ENCODE data around the gene CALHM5. TPM values are rescaled to one million over a fixed set of nuclear protein-coding genes. Genes with fewer than 3 reads are reported as not detected.

CALHM5 gene
- total RNA-seq, 3 donors from 2014 or later = 0.73 to 2.4 (median 1.6) TPM

GRCh38 chr6:116476002-116476678 lies 35.3 kb upstream of the CALHM5 start:
- intact Hi-C loops (cut with DNase I; ENCODE audit: low total_unique reads) = no loop called here
- no peak overlapping the region for H3K27ac ChIP-seq
- no peaks in the 10 kb centered on the region for H3K4me1 ChIP-seq
- H3K9me3 ChIP-seq = no peaks in the 10 kb centered on the region
- no peak for DNase-seq (ENCODE audit: low spot score in 2 of 2)
- H3K27me3 ChIP-seq = no peaks in the 10 kb centered on the region
- H3K36me3 ChIP-seq = no peaks in the 10 kb centered on the region
- no peak for TF ChIP-seq POLR2A (IDR thresholded peaks at IDR 0.05)
- TF ChIP-seq CTCF (IDR thresholded peaks at IDR 0.05) = no peak
- no peak for TF ChIP-seq POLR2AphosphoS5 (IDR thresholded peaks at IDR 0.05)
- H3K4me3 ChIP-seq = no peak overlapping the region

- no peaks in the 10 kb centered on the region for H3K4me1 ChIP-seq
- no peaks in the 10 kb centered on the region for H3K9me3 ChIP-seq
- H3K36me3 ChIP-seq = no peaks in the 10 kb centered on the region
- H3K4me3 ChIP-seq = no peak overlapping the region
- no peak for DNase-seq (ENCODE audit: low spot score in 2 of 2)
- TF ChIP-seq POLR2AphosphoS5 (IDR thresholded peaks at IDR 0.05) (no peak), POLR2A (IDR thresholded peaks at IDR 0.05) (no peak), CTCF (IDR thresholded peaks at IDR 0.05) (no peak)
- intact Hi-C loops (cut with DNase I; ENCODE audit: low total_unique reads) = no loop called here
- H3K27me3 ChIP-seq = no peaks in the 10 kb centered on the region
- H3K27ac ChIP-seq = no peak overlapping the region
Observed at GRCh38 chr6:116482780-116483179, 28.7 kb upstream of the CALHM5 start.

- H3K27ac ChIP-seq = no peak overlapping the region
- no peaks in the 10 kb centered on the region for H3K27me3 ChIP-seq
- no peak for DNase-seq (ENCODE audit: low spot score in 2 of 2)
- intact Hi-C loops (cut with DNase I; ENCODE audit: low total_unique reads) = no loop called here
- no peaks in the 10 kb centered on the region for H3K4me1 ChIP-seq
- H3K9me3 ChIP-seq = no peaks in the 10 kb centered on the region
- H3K36me3 ChIP-seq = no peaks in the 10 kb centered on the region
- no peak overlapping the region for H3K4me3 ChIP-seq
- TF ChIP-seq POLR2A (IDR thresholded peaks at IDR 0.05) (no peak), POLR2AphosphoS5 (IDR thresholded peaks at IDR 0.05) (no peak), CTCF (IDR thresholded peaks at IDR 0.05) (no peak)
Observed at GRCh38 chr6:116483616-116484015, 27.8 kb upstream of the CALHM5 start.

GRCh38 chr6:116485559-116486184 lies 25.8 kb upstream of the CALHM5 start:
- Histone ChIP-seq H3K27ac (no peak overlapping the region), H3K4me1 (no peaks in the 10 kb centered on the region), H3K36me3 (no peaks in the 10 kb centered on the region), H3K27me3 (no peaks in the 10 kb centered on the region), H3K9me3 (no peaks in the 10 kb centered on the region), H3K4me3 (no peak overlapping the region)
- intact Hi-C loops (cut with DNase I; ENCODE audit: low total_unique reads) = no loop called here
- DNase-seq (ENCODE audit: low spot score in 2 of 2) = no peak
- TF ChIP-seq POLR2A (IDR thresholded peaks at IDR 0.05) (no peak), CTCF (IDR thresholded peaks at IDR 0.05) (no peak), POLR2AphosphoS5 (IDR thresholded peaks at IDR 0.05) (no peak)

- H3K36me3 ChIP-seq = no peaks in the 10 kb centered on the region
- no peaks in the 10 kb centered on the region for H3K4me1 ChIP-seq
- intact Hi-C loops (cut with DNase I; ENCODE audit: low total_unique reads) = no loop called here
- no peak overlapping the region for H3K4me3 ChIP-seq
- H3K27me3 ChIP-seq = no peaks in the 10 kb centered on the region
- no peaks in the 10 kb centered on the region for H3K9me3 ChIP-seq
- no peak for TF ChIP-seq CTCF (IDR thresholded peaks at IDR 0.05)
- TF ChIP-seq POLR2A (IDR thresholded peaks at IDR 0.05) = no peak
- TF ChIP-seq POLR2AphosphoS5 (IDR thresholded peaks at IDR 0.05) = no peak
- no peak for DNase-seq (ENCODE audit: low spot score in 2 of 2)
- H3K27ac ChIP-seq = no peak overlapping the region
Observed at GRCh38 chr6:116491610-116492330, 19.7 kb upstream of the CALHM5 start.
